T-helper 1 cell (primary cell): ENCODE data around the gene DPP6.

Source experiments
- DNase-seq, 5 donors: peaks; one replicate each; pipeline ENCODE4 v3.0.0-alpha.2; 2012 to 2020

The DPP6 gene

GRCh38 chr7:154744256-154744860 is 692.2 kb downstream of the DPP6 start:
- no peak for DNase-seq

- no peak for DNase-seq
Measured at GRCh38 chr7:154744861-154745258, 692.7 kb downstream of the DPP6 start.

GRCh38 chr7:154746571-154747360 is 694.6 kb downstream of the DPP6 start:
- DNase-seq, result no peak

- no peak for DNase-seq
Measured at GRCh38 chr7:154748089-154748786, 696.0 kb downstream of the DPP6 start.

- DNase-seq, result no peak
Measured at GRCh38 chr7:154750353-154750801, 698.2 kb downstream of the DPP6 start.

- DNase-seq, result no peak
Measured at GRCh38 chr7:154753226-154753625, 701.0 kb downstream of the DPP6 start.

GRCh38 chr7:154757756-154758155 is 705.6 kb downstream of the DPP6 start:
- no peak for DNase-seq

- no peak for DNase-seq
Measured at GRCh38 chr7:154759989-154760388, 707.8 kb downstream of the DPP6 start.

GRCh38 chr7:154765118-154765517 is 712.9 kb downstream of the DPP6 start:
- no peak for DNase-seq

- DNase-seq, result no peak
Measured at GRCh38 chr7:154767142-154767541, 714.9 kb downstream of the DPP6 start.

GRCh38 chr7:154767821-154768415 is 715.7 kb downstream of the DPP6 start:
- DNase-seq, result no peak

GRCh38 chr7:154769001-154769400 is 716.8 kb downstream of the DPP6 start:
- DNase-seq, result no peak

- DNase-seq, result no peak
Measured at GRCh38 chr7:154769527-154769926, 717.3 kb downstream of the DPP6 start.

GRCh38 chr7:154770361-154770760 is 718.2 kb downstream of the DPP6 start:
- DNase-seq, result no peak

GRCh38 chr7:154770962-154771361 is 718.8 kb downstream of the DPP6 start:
- no peak for DNase-seq

- DNase-seq, result no peak
Measured at GRCh38 chr7:154774303-154774969, 722.2 kb downstream of the DPP6 start.

- DNase-seq, result no peak
Measured at GRCh38 chr7:154775681-154776080, 723.5 kb downstream of the DPP6 start.

- no peak for DNase-seq
Measured at GRCh38 chr7:154776350-154776749, 724.2 kb downstream of the DPP6 start.

GRCh38 chr7:154777023-154777422 is 724.8 kb downstream of the DPP6 start:
- DNase-seq, result no peak

GRCh38 chr7:154777489-154777888 is 725.3 kb downstream of the DPP6 start:
- DNase-seq, result no peak

GRCh38 chr7:154777908-154778307 is 725.7 kb downstream of the DPP6 start:
- DNase-seq, result no peak

GRCh38 chr7:154781369-154782303 is 729.4 kb downstream of the DPP6 start:
- no peak for DNase-seq
